Measurements from ENCODE around the gene HLA-DPA1.

The HLA-DPA1 gene

GRCh38 chr6:33061987-33062386, 11.5 kb downstream of the HLA-DPA1 start:
- DNase-seq, result no peak

- no peak for DNase-seq
Measured at GRCh38 chr6:33057222-33058150, 16.0 kb downstream of the HLA-DPA1 start.

- no peak for DNase-seq
Measured at GRCh38 chr6:33053230-33053629, 20.2 kb downstream of the HLA-DPA1 start.

GRCh38 chr6:33052627-33053026, 20.8 kb downstream of the HLA-DPA1 start:
- DNase-seq, result no peak

GRCh38 chr6:33050014-33050810, 23.2 kb downstream of the HLA-DPA1 start:
- no peak for DNase-seq

GRCh38 chr6:33049323-33050013, 24.0 kb downstream of the HLA-DPA1 start:
- DNase-seq, result no peak

- no peak for DNase-seq
Measured at GRCh38 chr6:33040157-33040556, 33.3 kb downstream of the HLA-DPA1 start.

- no peak for DNase-seq
Measured at GRCh38 chr6:33036535-33036934, 36.9 kb downstream of the HLA-DPA1 start.

- DNase-seq, result no peak
Measured at GRCh38 chr6:33034554-33034953, 38.9 kb downstream of the HLA-DPA1 start.

- no peak for DNase-seq
Measured at GRCh38 chr6:33030245-33030644, 43.2 kb downstream of the HLA-DPA1 start.

GRCh38 chr6:33029328-33030184, 43.9 kb downstream of the HLA-DPA1 start:
- peak; percentile 42 for DNase-seq

- no peak for DNase-seq
Measured at GRCh38 chr6:33028220-33028849, 45.1 kb downstream of the HLA-DPA1 start.

GRCh38 chr6:33024521-33024920, 48.9 kb downstream of the HLA-DPA1 start:
- DNase-seq, result no peak

GRCh38 chr6:33023536-33023935, 49.9 kb downstream of the HLA-DPA1 start:
- no peak for DNase-seq

GRCh38 chr6:33021917-33022316, 51.5 kb downstream of the HLA-DPA1 start:
- no peak for DNase-seq

- no peak for DNase-seq
Measured at GRCh38 chr6:33019372-33019771, 54.1 kb downstream of the HLA-DPA1 start.

- DNase-seq, result peak; percentile 33
Measured at GRCh38 chr6:33018904-33019303, 54.5 kb downstream of the HLA-DPA1 start.

GRCh38 chr6:33018418-33018817, 55.0 kb downstream of the HLA-DPA1 start:
- no peak for DNase-seq

- DNase-seq, result no peak
Measured at GRCh38 chr6:33017694-33018353, 55.6 kb downstream of the HLA-DPA1 start.

- DNase-seq, result no peak
Measured at GRCh38 chr6:33017018-33017417, 56.4 kb downstream of the HLA-DPA1 start.

GRCh38 chr6:33015798-33016197, 57.7 kb downstream of the HLA-DPA1 start:
- no peak for DNase-seq
